GM21360 (cell line): ENCODE data around the gene ELK3.

ENCODE experiments used
- ATAC-seq: cut with Tn5 transposase; IDR thresholded peaks from one replicate; pipeline ENCODE4 v1.9.1; 2021; ENCODE audit warnings: mild to moderate bottlenecking, moderate library complexity; ENCODE audit not compliant: unreplicated experiment

Gene ELK3

GRCh38 chr12:96250119-96250685 is 56.0 kb downstream of the ELK3 start:
- no peak for ATAC-seq

- ATAC-seq, result no peak
Observed at GRCh38 chr12:96255077-96255476, 60.9 kb downstream of the ELK3 start.

- ATAC-seq, result no peak
Observed at GRCh38 chr12:96256672-96257361, 62.6 kb downstream of the ELK3 start.

DNA sequence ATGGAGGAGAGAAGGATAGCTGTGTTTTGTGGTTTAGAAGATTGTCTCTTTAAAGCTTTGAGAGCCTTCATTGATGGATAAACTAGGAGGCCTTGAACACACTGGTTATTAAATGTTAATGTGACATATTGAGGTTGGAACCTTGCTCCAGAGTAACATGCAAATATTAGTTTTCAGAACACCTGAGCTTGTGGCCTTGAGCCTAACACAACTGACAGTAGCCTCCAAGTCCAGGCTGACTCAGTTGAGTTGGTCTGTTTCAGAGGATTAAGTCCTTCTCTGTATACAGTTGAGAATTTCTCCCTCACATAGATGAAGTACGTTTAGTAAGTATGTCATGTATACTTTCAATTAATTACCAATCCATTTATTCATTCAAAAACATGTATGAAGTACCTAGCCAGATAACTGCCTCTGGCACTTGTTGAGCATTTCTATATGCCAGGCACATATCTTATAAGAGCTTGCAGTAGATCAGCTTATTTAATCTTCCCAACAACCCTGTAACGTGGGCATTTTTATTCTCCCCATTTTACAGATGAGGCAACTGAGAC is 63.5 kb downstream of the ELK3 start:
- ATAC-seq, result no peak

DNA sequence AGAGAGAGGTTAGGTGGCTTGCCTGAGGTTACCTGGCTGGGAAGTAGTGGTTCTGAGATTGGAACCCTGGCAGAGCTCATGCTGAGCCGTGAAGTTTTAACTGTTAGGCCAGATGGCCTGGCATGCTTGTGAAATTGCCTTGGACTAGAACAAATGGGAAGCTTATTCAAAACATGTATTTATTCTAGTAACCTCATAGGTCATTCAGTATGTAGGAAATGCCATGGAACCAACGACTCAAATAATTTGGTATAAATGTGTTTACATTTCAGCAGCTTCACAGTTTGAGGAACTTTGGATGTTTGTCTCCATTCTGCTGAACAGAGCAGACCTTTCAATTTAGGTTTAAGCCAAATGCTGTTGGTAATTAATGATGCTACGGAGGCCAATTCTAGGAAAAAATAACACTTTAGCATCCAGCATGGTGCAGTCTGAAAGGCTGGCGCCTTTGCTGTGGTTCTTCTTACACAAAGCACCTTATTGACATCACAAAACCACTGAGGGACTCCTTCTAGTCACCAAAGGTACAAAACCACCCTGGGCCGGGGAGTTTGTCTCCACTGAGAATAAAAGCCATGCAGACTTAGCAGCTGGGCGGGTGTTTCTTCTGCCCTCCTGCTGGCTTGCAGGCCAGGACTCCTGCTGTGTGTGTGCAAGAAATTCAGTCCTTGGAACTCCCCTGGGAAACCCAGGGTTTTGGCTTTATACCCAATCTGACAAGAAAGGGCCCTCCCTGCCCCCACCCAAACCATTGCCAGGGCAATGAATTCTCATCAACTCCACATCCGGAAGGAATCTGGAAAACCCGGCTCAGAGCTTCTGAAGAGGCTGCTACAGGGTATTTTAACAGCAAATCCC is 64.2 kb downstream of the ELK3 start:
- ATAC-seq, result no peak

DNA sequence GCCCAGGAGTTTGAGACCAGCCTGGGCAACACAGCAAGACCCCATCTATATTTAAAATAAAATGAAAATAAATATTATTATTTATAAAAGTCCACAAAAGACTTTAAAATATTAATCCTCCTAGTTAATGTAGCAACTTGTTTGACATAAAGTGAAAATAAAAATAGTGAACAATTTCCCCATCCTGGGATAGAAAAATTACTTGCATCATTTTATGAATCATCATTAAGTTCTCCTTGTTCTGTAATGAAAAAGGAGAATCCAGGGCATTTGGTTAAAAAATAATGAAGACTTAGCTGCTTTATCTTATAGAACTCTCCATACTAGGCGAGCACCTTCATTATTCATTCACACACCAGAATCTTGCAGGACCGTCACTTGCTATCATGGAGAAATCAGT is 66.1 kb downstream of the ELK3 start:
- ATAC-seq, result no peak

- no peak for ATAC-seq
Observed at GRCh38 chr12:96260644-96261043, 66.5 kb downstream of the ELK3 start.

GRCh38 chr12:96261557-96261956 is 67.4 kb downstream of the ELK3 start:
- no peak for ATAC-seq

GRCh38 chr12:96263449-96263902 is 69.3 kb downstream of the ELK3 start:
- ATAC-seq, result no peak

GRCh38 chr12:96265400-96265799 is 71.2 kb downstream of the ELK3 start:
- ATAC-seq, result no peak

GRCh38 chr12:96265836-96266235 is 71.7 kb downstream of the ELK3 start:
- ATAC-seq, result no peak

DNA sequence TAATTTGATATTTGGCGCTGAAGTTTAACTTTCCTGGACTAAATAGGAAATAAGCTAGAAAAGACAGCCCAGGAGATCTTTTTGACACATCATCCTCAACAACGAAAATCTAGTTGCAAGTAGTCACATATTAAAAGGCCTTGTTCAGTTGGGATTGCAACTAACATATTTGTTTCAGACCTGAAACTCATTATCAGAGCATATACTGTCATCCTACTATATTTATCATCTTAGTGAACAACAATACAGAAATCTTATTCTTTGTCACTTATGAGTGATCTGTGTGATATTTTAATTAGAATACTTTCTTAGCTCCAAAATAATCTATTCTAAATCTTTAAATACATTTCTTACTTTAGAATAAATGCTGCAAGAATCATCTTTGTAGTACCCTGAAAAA is 72.1 kb downstream of the ELK3 start:
- ATAC-seq, result no peak

- no peak for ATAC-seq
Observed at GRCh38 chr12:96271469-96272199, 77.5 kb downstream of the ELK3 start.

- peak; percentile 72 for ATAC-seq
Observed at GRCh38 chr12:96274331-96274730, 80.2 kb downstream of the ELK3 start.

DNA sequence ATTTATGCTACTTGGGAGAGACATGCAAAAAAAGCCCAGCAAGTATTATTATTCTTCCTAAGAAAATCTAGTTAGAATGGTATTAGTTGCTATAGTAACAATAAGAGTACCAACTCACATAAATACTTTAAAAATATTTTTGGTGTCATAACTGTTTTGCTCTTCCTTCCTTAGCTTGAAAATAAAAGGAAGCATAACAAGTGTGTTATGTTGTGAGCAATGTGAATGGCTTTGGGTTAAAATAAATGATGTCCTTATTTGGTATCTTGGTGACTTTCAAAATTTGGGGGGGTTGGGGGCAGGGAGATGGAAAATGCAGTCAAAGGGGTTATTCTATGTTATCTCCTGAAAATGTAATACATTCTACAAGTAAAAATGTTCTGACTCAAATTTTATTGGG is 91.0 kb downstream of the ELK3 start:
- ATAC-seq, result no peak

GRCh38 chr12:96289067-96289466 is 94.9 kb downstream of the ELK3 start:
- no peak for ATAC-seq

DNA sequence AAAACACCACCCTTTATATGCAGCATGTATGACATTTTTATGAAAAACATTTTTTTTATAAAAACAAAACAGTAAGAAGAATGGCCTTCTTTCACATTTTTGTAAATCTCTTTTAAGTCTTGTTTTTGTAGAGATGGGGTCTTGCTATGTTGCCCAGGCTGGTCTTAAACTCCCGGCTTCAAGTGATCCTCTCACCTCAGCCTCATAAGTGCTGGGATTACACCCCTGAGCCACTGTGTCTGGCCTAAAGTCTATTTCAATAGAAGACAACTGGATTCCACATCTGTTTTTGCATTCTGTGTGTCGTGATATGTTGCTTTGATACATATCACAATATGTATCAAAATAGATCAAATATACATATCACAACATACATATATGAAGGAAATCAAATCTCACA is 98.9 kb downstream of the ELK3 start:
- ATAC-seq, result no peak

DNA sequence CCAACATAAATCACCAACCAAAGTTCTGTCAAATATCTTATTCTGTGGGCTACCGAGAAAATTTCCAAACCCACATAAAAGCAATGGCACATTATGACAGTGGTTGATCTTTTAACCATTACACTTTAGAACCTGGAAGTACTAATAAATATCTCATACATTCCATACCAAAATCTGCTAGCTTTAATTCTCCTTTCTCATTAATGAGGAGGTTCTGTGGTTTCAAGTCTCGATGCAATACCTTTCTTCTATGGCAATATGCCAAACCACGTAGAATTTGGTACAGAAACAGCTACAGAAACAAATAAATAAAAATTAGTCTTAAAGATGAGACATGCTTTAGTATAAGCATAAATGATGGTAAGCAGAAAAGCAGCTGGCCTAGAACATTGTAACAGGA is 100.7 kb downstream of the ELK3 start:
- no peak for ATAC-seq

GRCh38 chr12:96295532-96296160 is 101.5 kb downstream of the ELK3 start:
- no peak for ATAC-seq

DNA sequence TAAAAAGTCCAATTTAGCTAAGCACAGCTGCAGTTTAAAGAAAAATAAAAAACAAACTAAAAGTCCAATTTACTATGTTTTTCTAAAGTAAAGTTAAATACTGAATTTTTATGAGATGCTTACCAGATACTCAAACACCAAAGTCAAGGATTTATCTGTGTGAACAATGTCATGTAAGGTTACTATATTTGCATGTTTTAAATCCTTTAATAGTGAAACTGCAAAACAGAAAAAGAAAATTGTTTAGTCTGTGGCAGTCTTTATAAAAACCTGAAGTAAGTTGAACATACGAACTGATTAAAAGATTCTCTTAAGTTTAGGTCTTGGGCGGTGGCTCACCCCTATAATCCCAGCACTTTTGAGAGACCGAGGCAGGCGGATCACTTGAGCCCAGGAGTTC is 103.3 kb downstream of the ELK3 start:
- ATAC-seq, result no peak

DNA sequence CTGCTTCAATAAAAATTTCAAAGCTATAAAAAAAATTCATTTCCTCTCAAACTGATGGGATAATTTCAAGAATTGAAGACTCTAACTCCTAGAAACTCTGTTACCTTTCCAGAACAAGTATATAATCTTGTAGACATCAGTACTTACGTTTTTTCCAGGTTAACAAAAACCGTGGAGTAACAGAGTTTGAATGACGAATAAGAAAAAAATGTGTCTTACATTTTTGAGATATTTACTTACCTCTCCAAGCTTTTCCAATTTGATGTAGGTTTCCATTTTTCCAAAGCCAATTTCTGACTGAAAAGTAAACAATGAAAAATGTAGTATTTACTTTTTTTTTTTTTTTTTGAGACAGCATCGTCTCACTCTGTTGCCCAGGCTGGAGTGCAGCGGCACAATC is 105.9 kb downstream of the ELK3 start:
- no peak for ATAC-seq
